Epithelial cell of esophagus (primary cell): ENCODE measurements around the gene GRIK3.

Source experiments
- DNase-seq: peaks from one replicate; pipeline ENCODE4 v3.0.0; 2010; ENCODE audit warnings: low read depth
- H3K4me3 ChIP-seq: 2 replicates; pipeline ENCODE4 v1.5.1; 2011; ENCODE audit warnings: mild to moderate bottlenecking, low read length, control low read depth
- CTCF ChIP-seq: IDR thresholded peaks from 2 replicates; pipeline ENCODE4 v1.5.1; 2011; ENCODE audit warnings: low read depth, mild to moderate bottlenecking, low read length, control low read depth, inconsistent platforms; ENCODE audit not compliant: insufficient read depth; ENCODE audit errors: missing control alignments

GRIK3 gene

GRCh38 chr1:36802018-36802417, 232.3 kb downstream of the GRIK3 start:
- H3K4me3 ChIP-seq: no peak overlapping the region
- TF ChIP-seq CTCF: no peak
- peak; percentile 5 for DNase-seq

- DNase-seq: no peak
- H3K4me3 ChIP-seq: no peak overlapping the region
- TF ChIP-seq CTCF: no peak
Observed at GRCh38 chr1:36797761-36798160, 236.6 kb downstream of the GRIK3 start.

GRCh38 chr1:36796733-36797132, 237.6 kb downstream of the GRIK3 start:
- TF ChIP-seq CTCF: no peak
- no peak for DNase-seq
- no peak overlapping the region for H3K4me3 ChIP-seq

- DNase-seq: no peak
- TF ChIP-seq CTCF: no peak
- H3K4me3 ChIP-seq: no peak overlapping the region
Observed at GRCh38 chr1:36796106-36796590, 238.2 kb downstream of the GRIK3 start.

- no peak for DNase-seq
- H3K4me3 ChIP-seq: no peak overlapping the region
- no peak for TF ChIP-seq CTCF
Observed at GRCh38 chr1:36794460-36794859, 239.9 kb downstream of the GRIK3 start.

GRCh38 chr1:36793452-36793851, 240.9 kb downstream of the GRIK3 start:
- no peak overlapping the region for H3K4me3 ChIP-seq
- no peak for TF ChIP-seq CTCF
- no peak for DNase-seq

- no peak for TF ChIP-seq CTCF
- no peak for DNase-seq
- H3K4me3 ChIP-seq: no peak overlapping the region
Observed at GRCh38 chr1:36792292-36792691, 242.0 kb downstream of the GRIK3 start.
